PC-3 (cell line): ENCODE data around the gene PKN2. TPM values are rescaled to one million over a fixed set of nuclear protein-coding genes. Genes with fewer than 3 reads are reported as not detected.
A peak's percentile ranks its signal among the peaks of the same experiment; 100 is the strongest.

Source experiments
- ATAC-seq: fragments of 200-7000 bp; cut with Tn5 transposase; 2 replicates; pipeline ENCODE4 v1.9.1; 2020; ENCODE audit warnings: mild to moderate bottlenecking, moderate library complexity
- BruUV-seq: library from RNA; stranded (reverse); fragments of 400-500 nt; replicated peaks from 2 replicates; lab custom pipeline; 2021; lab: Mats Ljungman, UMichigan
- CTCF ChIA-PET: fragments of 300-600 bp; sonication (Branson Sonifier 250); formaldehyde crosslinking; loops from one replicate; lab custom pipeline; 2022; ENCODE audit warnings: antibody characterized with exemption; lab: Charles Lee
- POLR2A ChIA-PET: fragments of 300-600 bp; sonication (Branson Sonifier 250); formaldehyde crosslinking; loops from one replicate; lab custom pipeline; 2022; ENCODE audit warnings: antibody characterized with exemption; ENCODE audit not compliant: unreplicated experiment; lab: Charles Lee
- DNase-seq: peaks from one replicate; pipeline ENCODE4 v3.0.0-alpha.2; 2015
- H2AFZ ChIP-seq: fragments of 300-600 bp; sonication (generic); 2 replicates; pipeline ENCODE4 v1.6.0; 2016; ENCODE audit warnings: antibody characterized with exemption, low read length
- H3F3A ChIP-seq: fragments of 300-600 bp; sonication (generic); one replicate; pipeline ENCODE4 v1.6.0; 2017; ENCODE audit warnings: antibody characterized with exemption, low read length, control low read depth, mild to moderate bottlenecking; ENCODE audit not compliant: unreplicated experiment
- H3K27ac ChIP-seq: fragments of 300-600 bp; sonication (generic); 2 replicates; pipeline ENCODE4 v1.5.1; 2016; ENCODE audit warnings: mild to moderate bottlenecking, low read length
- H3K27me3 ChIP-seq: fragments of 300-600 bp; sonication (generic); 2 replicates; pipeline ENCODE4 v1.6.1; 2016; ENCODE audit warnings: low read length, mixed read lengths
- H3K36me3 ChIP-seq: fragments of 300-600 bp; sonication (generic); 2 replicates; pipeline ENCODE4 v1.6.1; 2016; ENCODE audit warnings: low read depth, mixed run types, low read length, mixed read lengths
- H3K4me1 ChIP-seq: fragments of 300-600 bp; sonication (generic); 2 replicates; pipeline ENCODE4 v1.5.1; 2016; ENCODE audit warnings: low read length; ENCODE audit not compliant: insufficient read depth
- H3K4me2 ChIP-seq: fragments of 300-600 bp; sonication (generic); 2 replicates; pipeline ENCODE4 v1.6.0; 2016; ENCODE audit warnings: low read length
- H3K4me3 ChIP-seq: fragments of 300-600 bp; sonication (generic); 2 replicates; pipeline ENCODE4 v1.5.1; 2016; ENCODE audit warnings: mild to moderate bottlenecking, low read length, mixed read lengths
- H3K79me2 ChIP-seq: fragments of 300-600 bp; sonication (generic); 2 replicates; pipeline ENCODE4 v1.6.1; 2017; ENCODE audit warnings: low read length, mixed read lengths
- H3K9ac ChIP-seq: fragments of 300-600 bp; sonication (generic); 2 replicates; pipeline ENCODE4 v1.6.0; 2016; ENCODE audit warnings: mild to moderate bottlenecking, low read length
- H3K9me2 ChIP-seq: fragments of 300-600 bp; sonication (generic); replicated peaks from 2 replicates; pipeline ENCODE4 v1.6.1; 2016; ENCODE audit warnings: mixed run types, low read length, mixed read lengths
- H3K9me3 ChIP-seq: fragments of 300-600 bp; sonication (generic); 2 replicates; pipeline ENCODE4 v1.6.1; 2016; ENCODE audit warnings: low read length, mixed read lengths
- H4K20me1 ChIP-seq: fragments of 300-600 bp; sonication (generic); 2 replicates; pipeline ENCODE4 v1.6.1; 2016; ENCODE audit warnings: low read length, mixed read lengths
- CTCF ChIP-seq: fragments of 300-600 bp; sonication (generic); conservative IDR thresholded peaks from 2 replicates; pipeline ENCODE4 v1.5.1; 2017; ENCODE audit warnings: antibody characterized with exemption, low read depth, mild to moderate bottlenecking, low read length
- EZH2 ChIP-seq: fragments of 300-600 bp; sonication (generic); IDR thresholded peaks from one replicate; pipeline ENCODE4 v1.6.1; 2017; ENCODE audit warnings: antibody characterized with exemption, mild to moderate bottlenecking, low read length; ENCODE audit not compliant: unreplicated experiment
- EZH2phosphoT487 ChIP-seq: fragments of 300-600 bp; sonication (generic); IDR thresholded peaks from 2 replicates; pipeline ENCODE4 v1.6.1; 2018; ENCODE audit warnings: mild to moderate bottlenecking, antibody characterized with exemption, low read length, borderline replicate concordance
- intact Hi-C: fragments of 100-400 bp; cut with micrococcal nuclease; formaldehyde crosslinking; loops from 2 replicates; pipeline ENCODE4 v1.9.0; 2023
- total RNA-seq: library from RNA; depleted of rRNA; stranded (reverse); fragments of >200 nt; gene quantifications from 2 replicates; pipeline ENCODE4 v1.2.3, GENCODE V29; 2014

The PKN2 gene
- total RNA-seq, 1 experiment from 2014 or later: 20.8 TPM

DNA sequence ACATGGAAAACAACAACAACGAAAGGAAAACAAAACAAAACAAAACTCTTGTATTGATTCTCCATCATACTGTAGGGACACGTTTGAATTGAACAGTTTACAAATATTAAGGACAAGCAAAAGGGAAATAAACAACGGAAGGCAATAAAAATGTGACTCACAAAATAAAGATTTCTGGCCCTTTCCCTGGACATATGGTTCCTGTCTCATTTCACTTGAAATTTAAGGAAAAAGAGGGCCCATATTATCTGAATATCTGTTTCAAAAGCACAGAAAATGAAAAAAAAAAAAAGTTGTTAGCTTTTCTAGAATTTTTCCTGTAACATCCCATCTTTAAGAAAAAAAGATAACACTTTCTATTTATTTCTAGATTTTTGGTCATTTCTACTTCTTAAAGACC lies 3.6 kb upstream of the PKN2 start:
- Histone ChIP-seq H3K79me2 (peaks cover 17% of the 10 kb centered on the region), H3K9me3 (no peaks in the 10 kb centered on the region), H3K4me3 (no peak overlapping the region), H3K9ac (no peak overlapping the region), H4K20me1 (peaks cover 5% of the 10 kb centered on the region), H3K36me3 (no peaks in the 10 kb centered on the region), H3K27me3 (no peaks in the 10 kb centered on the region), H3K4me1 (peaks cover 35% of the 10 kb centered on the region), H3K9me2 (no peaks in the 10 kb centered on the region), H2AFZ (no peak overlapping the region), H3K4me2 (peak overlapping the region; percentile 46; the same call in 1 of the 2 replicates), H3K27ac (no peak overlapping the region), H3F3A (no peaks in the 10 kb centered on the region)
- peak; percentile 53 for DNase-seq
- BruUV-seq: no TSS peak
- no peak for ATAC-seq
- ChIA-PET CTCF (no interaction called here), POLR2A (no interaction called here)
- TF ChIP-seq EZH2 (no peak), CTCF (no peak), EZH2phosphoT487 (no peak)
- intact Hi-C loops: loop anchor here (5.0 kb wide), 1 partner anchor 212 kb away; the partner anchor contains the start of gene GTF2B

DNA sequence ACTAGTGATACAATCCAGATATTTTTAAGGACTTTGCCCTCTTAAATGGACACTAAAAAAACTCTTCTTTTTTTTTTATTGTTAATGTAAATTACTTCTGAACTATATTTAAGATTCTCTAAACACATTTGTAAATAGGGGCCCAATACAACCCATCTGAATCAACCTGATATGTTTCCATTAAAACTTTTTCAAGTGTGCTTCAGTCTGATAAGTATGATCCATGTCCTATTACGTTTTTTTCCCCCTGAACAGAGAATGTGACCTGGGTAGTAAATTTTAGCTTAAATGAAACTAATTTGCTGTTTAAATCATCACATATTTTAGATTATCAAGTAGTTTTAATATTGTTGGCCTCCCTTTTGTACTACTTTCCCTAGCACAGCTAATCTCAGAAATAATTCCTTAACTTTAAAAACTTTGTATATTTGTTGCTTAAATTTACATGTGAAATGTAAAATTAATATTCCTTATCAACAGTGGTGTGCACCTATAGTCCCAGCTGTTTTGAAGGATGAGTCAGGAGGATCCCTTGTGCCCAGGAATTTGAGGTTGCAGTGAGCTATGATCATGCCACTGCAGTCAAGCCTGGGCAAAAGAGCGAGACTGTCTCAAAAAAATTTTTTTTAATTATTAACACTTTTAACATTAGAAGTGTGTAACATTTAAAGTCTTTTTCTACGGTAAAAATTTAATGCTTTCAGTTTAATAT lies 3.0 kb upstream of the PKN2 start:
- no peak for TF ChIP-seq CTCF
- TF ChIP-seq EZH2phosphoT487: no peak
- TF ChIP-seq EZH2: no peak
- Histone ChIP-seq H3K9ac (no peak overlapping the region), H3K9me2 (no peaks in the 10 kb centered on the region), H4K20me1 (peaks cover 10% of the 10 kb centered on the region), H3K36me3 (no peaks in the 10 kb centered on the region), H3K27me3 (no peaks in the 10 kb centered on the region), H3F3A (no peaks in the 10 kb centered on the region), H3K4me1 (peaks cover 35% of the 10 kb centered on the region), H3K9me3 (no peaks in the 10 kb centered on the region), H3K79me2 (peaks cover 23% of the 10 kb centered on the region), H3K27ac (no peak overlapping the region), H3K4me2 (peak overlapping the region; percentile 46; the same call in 1 of the 2 replicates), H3K4me3 (no peak overlapping the region), H2AFZ (no peak overlapping the region)
- intact Hi-C loops: loop anchor here (5.0 kb wide), 1 partner anchor 211 kb away; the partner anchor contains the start of gene GTF2B
- CTCF ChIA-PET: no interaction called here
- POLR2A ChIA-PET: no interaction called here
- no TSS peak for BruUV-seq
- DNase-seq (no peak), ATAC-seq (no peak)
